MM.1S (cell line): ENCODE results near the gene LCN12.

Source experiments
- DNase-seq: peaks from one replicate; pipeline ENCODE4 v3.0.0-alpha.2; 2015
- H2AFZ ChIP-seq: fragments of 300-600 bp; sonication (generic); 2 replicates; pipeline ENCODE4 v1.6.0; 2016; ENCODE audit warnings: antibody characterized with exemption, low read length
- H3F3A ChIP-seq: fragments of 300-600 bp; sonication (generic); 2 replicates; pipeline ENCODE4 v1.6.1; 2016; ENCODE audit warnings: mild to moderate bottlenecking, antibody characterized with exemption, low read length, moderate library complexity, mixed read lengths; ENCODE audit not compliant: insufficient read depth
- H3K27ac ChIP-seq: fragments of 300-600 bp; sonication (generic); 2 replicates; pipeline ENCODE4 v1.5.1; 2016; ENCODE audit warnings: mild to moderate bottlenecking, low read length
- H3K27me3 ChIP-seq: fragments of 300-600 bp; sonication (generic); replicated peaks from 2 replicates; pipeline ENCODE4 v1.6.0; 2016; ENCODE audit warnings: low read length; ENCODE audit not compliant: insufficient read depth
- H3K36me3 ChIP-seq: fragments of 300-600 bp; sonication (generic); replicated peaks from 2 replicates; pipeline ENCODE4 v1.6.1; 2016; ENCODE audit warnings: mild to moderate bottlenecking, low read length, mixed read lengths; ENCODE audit not compliant: insufficient read depth
- H3K4me1 ChIP-seq: fragments of 300-600 bp; sonication (generic); 2 replicates; pipeline ENCODE4 v1.6.1; 2016; ENCODE audit warnings: low read length, mixed read lengths
- H3K4me2 ChIP-seq: fragments of 300-600 bp; sonication (generic); 2 replicates; pipeline ENCODE4 v1.6.0; 2016; ENCODE audit warnings: low read depth, low read length
- H3K4me3 ChIP-seq: fragments of 300-600 bp; sonication (generic); 2 replicates; pipeline ENCODE4 v1.5.1; 2016; ENCODE audit warnings: low read length, mixed read lengths
- H3K79me2 ChIP-seq: fragments of 300-600 bp; sonication (generic); 2 replicates; pipeline ENCODE4 v1.6.1; 2016; ENCODE audit warnings: mixed run types, low read length, mixed read lengths
- H3K9ac ChIP-seq: fragments of 300-600 bp; sonication (generic); 2 replicates; pipeline ENCODE4 v1.6.1; 2016; ENCODE audit warnings: low read length, mixed read lengths
- H3K9me2 ChIP-seq: fragments of 300-600 bp; sonication (generic); replicated peaks from 2 replicates; pipeline ENCODE4 v1.6.1; 2016; ENCODE audit warnings: mild to moderate bottlenecking, low read length, mixed read lengths; ENCODE audit not compliant: insufficient read depth
- H3K9me3 ChIP-seq: fragments of 300-600 bp; sonication (generic); replicated peaks from 2 replicates; pipeline ENCODE4 v1.6.1; 2016; ENCODE audit warnings: mild to moderate bottlenecking, low read length, mixed read lengths; ENCODE audit not compliant: insufficient read depth
- H4K20me1 ChIP-seq: fragments of 300-600 bp; sonication (generic); 2 replicates; pipeline ENCODE4 v1.6.1; 2016; ENCODE audit warnings: mild to moderate bottlenecking, low read length, moderate library complexity, mixed read lengths; ENCODE audit not compliant: insufficient read depth
- EZH2 ChIP-seq: fragments of 300-600 bp; sonication (generic); optimal IDR thresholded peaks from 2 replicates; pipeline ENCODE3; 2017; ENCODE audit warnings: low read depth, mild to moderate bottlenecking, antibody characterized with exemption, low read length, mixed read lengths
- EZH2phosphoT487 ChIP-seq: fragments of 300-600 bp; sonication (generic); IDR thresholded peaks from 2 replicates; pipeline ENCODE4 v1.6.1; 2018; ENCODE audit warnings: antibody characterized with exemption, low read length
- TF ChIP-seq, protein P1 (sequence below): fragments of 300-600 bp; sonication (generic); IDR thresholded peaks from 2 replicates; pipeline ENCODE4 v1.5.1; 2016; ENCODE audit warnings: antibody characterized with exemption, low read length, mixed read lengths

Gene LCN12

DNA sequence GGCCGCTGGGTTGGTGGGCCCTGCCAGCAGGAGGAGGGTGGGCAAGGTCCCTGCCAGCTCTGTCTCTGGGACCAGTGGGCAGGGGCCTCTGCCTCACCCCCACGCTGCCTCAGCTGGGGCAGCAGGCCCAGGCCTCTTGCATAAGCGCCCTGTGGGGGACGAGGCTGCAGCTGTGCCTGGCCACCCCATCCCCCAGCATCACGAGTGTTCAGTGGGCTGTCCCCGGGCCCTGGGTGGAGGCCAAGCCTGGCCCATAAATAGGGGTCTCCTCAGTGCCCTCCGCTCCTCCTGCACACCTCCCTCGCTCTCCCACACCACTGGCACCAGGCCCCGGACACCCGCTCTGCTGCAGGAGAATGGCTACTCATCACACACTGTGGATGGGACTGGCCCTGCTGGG is 25.1 kb downstream of the LCN12 start, which contains the start of gene PTGDS:
Gene PTGDS, plus strand, starts transcription at position 282 of the 400 bp plus-strand sequence. Its CDS starts 75 bp downstream, at position 357.
- TF ChIP-seq EZH2phosphoT487 (no peak), EZH2 (no peak)
- TF ChIP-seq, protein P1, sequence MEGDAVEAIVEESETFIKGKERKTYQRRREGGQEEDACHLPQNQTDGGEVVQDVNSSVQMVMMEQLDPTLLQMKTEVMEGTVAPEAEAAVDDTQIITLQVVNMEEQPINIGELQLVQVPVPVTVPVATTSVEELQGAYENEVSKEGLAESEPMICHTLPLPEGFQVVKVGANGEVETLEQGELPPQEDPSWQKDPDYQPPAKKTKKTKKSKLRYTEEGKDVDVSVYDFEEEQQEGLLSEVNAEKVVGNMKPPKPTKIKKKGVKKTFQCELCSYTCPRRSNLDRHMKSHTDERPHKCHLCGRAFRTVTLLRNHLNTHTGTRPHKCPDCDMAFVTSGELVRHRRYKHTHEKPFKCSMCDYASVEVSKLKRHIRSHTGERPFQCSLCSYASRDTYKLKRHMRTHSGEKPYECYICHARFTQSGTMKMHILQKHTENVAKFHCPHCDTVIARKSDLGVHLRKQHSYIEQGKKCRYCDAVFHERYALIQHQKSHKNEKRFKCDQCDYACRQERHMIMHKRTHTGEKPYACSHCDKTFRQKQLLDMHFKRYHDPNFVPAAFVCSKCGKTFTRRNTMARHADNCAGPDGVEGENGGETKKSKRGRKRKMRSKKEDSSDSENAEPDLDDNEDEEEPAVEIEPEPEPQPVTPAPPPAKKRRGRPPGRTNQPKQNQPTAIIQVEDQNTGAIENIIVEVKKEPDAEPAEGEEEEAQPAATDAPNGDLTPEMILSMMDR = no peak
- no peak for DNase-seq
- Histone ChIP-seq H3K79me2 (no peaks in the 10 kb centered on the region), H3F3A (no peaks in the 10 kb centered on the region), H3K27me3 (peaks cover 74% of the 10 kb centered on the region), H2AFZ (no peak within 1 kb of the TSS), H3K9ac (no peak within 1 kb of the TSS), H4K20me1 (no peaks in the 10 kb centered on the region), H3K36me3 (no peaks in the 10 kb centered on the region), H3K27ac (no peak within 1 kb of the TSS), H3K4me1 (no peaks in the 10 kb centered on the region), H3K9me2 (no peaks in the 10 kb centered on the region), H3K9me3 (no peaks in the 10 kb centered on the region), H3K4me3 (no peak within 1 kb of the TSS), H3K4me2 (no peak within 1 kb of the TSS)

DNA sequence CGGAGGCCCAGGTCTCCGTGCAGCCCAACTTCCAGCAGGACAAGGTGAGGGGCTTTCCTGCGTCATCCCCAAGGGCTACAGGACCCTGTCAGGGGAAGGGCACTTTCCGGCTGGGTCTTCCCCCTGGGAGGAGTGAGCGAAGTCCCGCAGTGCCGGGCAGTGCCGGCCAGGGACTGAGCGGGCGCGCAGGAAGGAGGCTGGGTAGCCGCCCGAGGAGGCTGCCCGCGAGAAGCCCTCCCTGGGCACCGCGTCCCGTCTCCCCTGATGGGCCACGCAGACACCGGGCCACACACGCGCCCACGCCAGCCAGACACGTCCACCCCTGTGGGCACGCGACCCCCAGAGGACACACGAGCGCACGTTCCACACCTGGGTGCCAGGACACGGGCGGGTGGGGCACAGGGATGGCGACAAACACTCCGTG is 25.6 kb downstream of the LCN12 start:
- H3K9ac ChIP-seq = no peak overlapping the region
- H4K20me1 ChIP-seq = no peaks in the 10 kb centered on the region
- no peak overlapping the region for H2AFZ ChIP-seq
- TF ChIP-seq, protein P1 = no peak
- no peak for DNase-seq
- H3K27me3 ChIP-seq = peaks cover 74% of the 10 kb centered on the region
- H3K4me3 ChIP-seq = no peak overlapping the region
- no peaks in the 10 kb centered on the region for H3K9me3 ChIP-seq
- H3F3A ChIP-seq = no peaks in the 10 kb centered on the region
- no peaks in the 10 kb centered on the region for H3K79me2 ChIP-seq
- H3K4me2 ChIP-seq = no peak overlapping the region
- H3K4me1 ChIP-seq = no peaks in the 10 kb centered on the region
- H3K9me2 ChIP-seq = no peaks in the 10 kb centered on the region
- H3K36me3 ChIP-seq = no peaks in the 10 kb centered on the region
- H3K27ac ChIP-seq = no peak overlapping the region

GRCh38 chr9:136978073-136978864 is 26.2 kb downstream of the LCN12 start:
- no peak for TF ChIP-seq EZH2
- TF ChIP-seq, protein P1 = no peak
- TF ChIP-seq EZH2phosphoT487 = no peak
- H2AFZ ChIP-seq = no peak overlapping the region
- H3K9ac ChIP-seq = no peak overlapping the region
- no peak overlapping the region for H3K4me3 ChIP-seq
- H3F3A ChIP-seq = no peaks in the 10 kb centered on the region
- no peak overlapping the region for H3K4me2 ChIP-seq
- H4K20me1 ChIP-seq = no peaks in the 10 kb centered on the region
- no peaks in the 10 kb centered on the region for H3K9me2 ChIP-seq
- H3K9me3 ChIP-seq = no peaks in the 10 kb centered on the region
- no peak for DNase-seq
- H3K27ac ChIP-seq = no peak overlapping the region
- no peaks in the 10 kb centered on the region for H3K4me1 ChIP-seq
- H3K79me2 ChIP-seq = no peaks in the 10 kb centered on the region
- peaks cover 74% of the 10 kb centered on the region for H3K27me3 ChIP-seq
- H3K36me3 ChIP-seq = no peaks in the 10 kb centered on the region
